HG02571 (cell line): ENCODE results near the gene THSD4.

Experiments
- ATAC-seq: cut with Tn5 transposase; IDR thresholded peaks from one replicate; pipeline ENCODE4 v1.9.1; 2021; ENCODE audit warnings: mild to moderate bottlenecking, moderate library complexity; ENCODE audit not compliant: unreplicated experiment

THSD4 gene

GRCh38 chr15:71753346-71753745, 638.1 kb downstream of the THSD4 start:
- no peak for ATAC-seq

GRCh38 chr15:71754660-71755059, 639.4 kb downstream of the THSD4 start:
- ATAC-seq = no peak

- ATAC-seq = no peak
Observed at GRCh38 chr15:71755092-71755970, 640.1 kb downstream of the THSD4 start.

GRCh38 chr15:71756599-71757352, 641.5 kb downstream of the THSD4 start:
- no peak for ATAC-seq

- ATAC-seq = no peak
Observed at GRCh38 chr15:71757741-71758530, 642.7 kb downstream of the THSD4 start.

GRCh38 chr15:71758711-71759110, 643.4 kb downstream of the THSD4 start:
- ATAC-seq = no peak

GRCh38 chr15:71760852-71761251, 645.6 kb downstream of the THSD4 start:
- no peak for ATAC-seq

- no peak for ATAC-seq
Observed at GRCh38 chr15:71761649-71762048, 646.4 kb downstream of the THSD4 start.

GRCh38 chr15:71768184-71768583, 652.9 kb downstream of the THSD4 start:
- ATAC-seq = no peak

GRCh38 chr15:71773206-71773859, 658.1 kb downstream of the THSD4 start:
- ATAC-seq = no peak

GRCh38 chr15:71775856-71776255, 660.6 kb downstream of the THSD4 start:
- no peak for ATAC-seq

- no peak for ATAC-seq
Observed at GRCh38 chr15:71776304-71776703, 661.0 kb downstream of the THSD4 start.

- no peak for ATAC-seq
Observed at GRCh38 chr15:71777216-71777943, 662.1 kb downstream of the THSD4 start.

GRCh38 chr15:71779073-71779797, 664.0 kb downstream of the THSD4 start:
- no peak for ATAC-seq

- ATAC-seq = peak; percentile 52
Observed at GRCh38 chr15:71780115-71780976, 665.1 kb downstream of the THSD4 start.

GRCh38 chr15:71781179-71781964, 666.1 kb downstream of the THSD4 start:
- ATAC-seq = peak; percentile 64

GRCh38 chr15:71781965-71782265, 666.6 kb downstream of the THSD4 start:
- ATAC-seq = no peak
